SH-SY5Y (cell line): ENCODE data around the gene ART1.

Source experiments
- GATA2 ChIP-seq: IDR thresholded peaks from 2 replicates; pipeline ENCODE4 v1.6.1; 2011; ENCODE audit warnings: mild to moderate bottlenecking, low read depth, low read length
- GATA3 ChIP-seq: IDR thresholded peaks from 2 replicates; pipeline ENCODE4 v1.6.1; 2011; ENCODE audit warnings: low read depth, mild to moderate bottlenecking, low read length, moderate library complexity

- TF ChIP-seq GATA2 (no peak), GATA3 (no peak)
Measured at GRCh38 chr11:3665336-3666022, 20.6 kb downstream of the ART1 start.
